Measurements from ENCODE around the gene SFMBT2.
"Not testable (repeated sequence)": the region's sequence is repeated elsewhere in the genome, so short reads cannot be mapped to it uniquely, and the experiment has no call there.

Gene SFMBT2

GRCh38 chr10:7258948-7259523 lies 151.8 kb downstream of the SFMBT2 start:
- DNase-seq: peak; percentile 12 to 23 (median 18)

- DNase-seq: no peak
Observed at GRCh38 chr10:7255517-7255916, 155.3 kb downstream of the SFMBT2 start.

- no peak for DNase-seq
Observed at GRCh38 chr10:7251696-7252465, 159.0 kb downstream of the SFMBT2 start.

GRCh38 chr10:7250236-7250635 lies 160.6 kb downstream of the SFMBT2 start:
- DNase-seq: no peak

GRCh38 chr10:7248585-7249164 lies 162.2 kb downstream of the SFMBT2 start:
- DNase-seq: no peak

- DNase-seq: no peak
Observed at GRCh38 chr10:7248148-7248547, 162.7 kb downstream of the SFMBT2 start.

GRCh38 chr10:7245505-7245904 lies 165.3 kb downstream of the SFMBT2 start:
- DNase-seq: no peak

GRCh38 chr10:7243873-7244272 lies 167.0 kb downstream of the SFMBT2 start:
- no peak for DNase-seq

GRCh38 chr10:7243139-7243538 lies 167.7 kb downstream of the SFMBT2 start:
- DNase-seq: no peak

GRCh38 chr10:7239312-7239985 lies 171.4 kb downstream of the SFMBT2 start:
- DNase-seq: no peak

- DNase-seq: no peak
Observed at GRCh38 chr10:7235376-7235775, 175.5 kb downstream of the SFMBT2 start.

- DNase-seq: no peak
Observed at GRCh38 chr10:7234109-7234508, 176.7 kb downstream of the SFMBT2 start.

GRCh38 chr10:7233259-7233991 lies 177.4 kb downstream of the SFMBT2 start:
- no peak for DNase-seq

- no peak for DNase-seq
Observed at GRCh38 chr10:7231509-7232414, 179.1 kb downstream of the SFMBT2 start.

GRCh38 chr10:7230951-7231350 lies 179.9 kb downstream of the SFMBT2 start:
- DNase-seq: no peak

- no peak for DNase-seq
Observed at GRCh38 chr10:7230036-7230435, 180.8 kb downstream of the SFMBT2 start.

- DNase-seq: no peak
Observed at GRCh38 chr10:7225133-7225532, 185.7 kb downstream of the SFMBT2 start.

- no peak for DNase-seq
Observed at GRCh38 chr10:7218968-7219367, 191.9 kb downstream of the SFMBT2 start.

- not testable (repeated sequence) for DNase-seq
Observed at GRCh38 chr10:7212696-7213095, 198.1 kb downstream of the SFMBT2 start.

GRCh38 chr10:7211857-7212577 lies 198.8 kb downstream of the SFMBT2 start:
- DNase-seq: no peak

- DNase-seq: no peak
Observed at GRCh38 chr10:7210516-7210915, 200.3 kb downstream of the SFMBT2 start.

Measured in activated CD4-positive, CD25-positive, alpha-beta regulatory T cell (primary cell).